ENCODE results near the gene E4F1.
"Not testable (repeated sequence)": the region's sequence is repeated elsewhere in the genome, so short reads cannot be mapped to it uniquely, and the experiment has no call there.

The E4F1 gene

GRCh38 chr16:2199621-2200139 lies 23.7 kb upstream of the E4F1 start:
- FAIRE-seq (no peak), DNase-seq (ENCODE audit: insufficient read length) (no peak)
- TF ChIP-seq POLR2AphosphoS5 (IDR thresholded peaks at IDR 0.05; ENCODE audit: low read depth, low read length) (no peak), TAF1 (IDR thresholded peaks at IDR 0.05; ENCODE audit: borderline replicate concordance, low read depth, low read length) (no peak), POLR2A (IDR thresholded peaks at IDR 0.05; ENCODE audit: low read depth, low read length) (no peak)

GRCh38 chr16:2200313-2200712 lies 23.1 kb upstream of the E4F1 start:
- no peak for TF ChIP-seq TAF1 (IDR thresholded peaks at IDR 0.05; ENCODE audit: borderline replicate concordance, low read depth, low read length)
- TF ChIP-seq POLR2A (IDR thresholded peaks at IDR 0.05; ENCODE audit: low read depth, low read length) = no peak
- no peak for TF ChIP-seq POLR2AphosphoS5 (IDR thresholded peaks at IDR 0.05; ENCODE audit: low read depth, low read length)
- no peak for FAIRE-seq
- DNase-seq (ENCODE audit: insufficient read length) = no peak

- DNase-seq (ENCODE audit: insufficient read length); FAIRE-seq: not testable (repeated sequence)
These were observed 20.2 kb upstream of the E4F1 start for GRCh38 chr16:2203119-2203688.

- FAIRE-seq (peak; percentile 51), DNase-seq (ENCODE audit: insufficient read length) (no peak)
- TF ChIP-seq POLR2AphosphoS5 (IDR thresholded peaks at IDR 0.05; ENCODE audit: low read depth, low read length) (no peak), TAF1 (IDR thresholded peaks at IDR 0.05; ENCODE audit: borderline replicate concordance, low read depth, low read length) (no peak), POLR2A (IDR thresholded peaks at IDR 0.05; ENCODE audit: low read depth, low read length) (no peak)
These were observed 18.8 kb upstream of the E4F1 start for GRCh38 chr16:2204416-2205103.

GRCh38 chr16:2205104-2205966 lies 18.1 kb upstream of the E4F1 start, which contains the start of gene MLST8:
TSS of gene MLST8 (plus strand) at chr16:2205454. CDS start at chr16:2206086, 632 bp downstream.
- TF ChIP-seq POLR2AphosphoS5 (IDR thresholded peaks at IDR 0.05; ENCODE audit: low read depth, low read length) (peak; percentile 90), POLR2A (IDR thresholded peaks at IDR 0.05; ENCODE audit: low read depth, low read length) (peak; percentile 95), TAF1 (IDR thresholded peaks at IDR 0.05; ENCODE audit: borderline replicate concordance, low read depth, low read length) (peak; percentile 56)
- peak; percentile 98 for FAIRE-seq
- peak; percentile 100 for DNase-seq (ENCODE audit: insufficient read length)

GRCh38 chr16:2205967-2206313 lies 17.5 kb upstream of the E4F1 start:
- no peak for DNase-seq (ENCODE audit: insufficient read length)
- TF ChIP-seq TAF1 (IDR thresholded peaks at IDR 0.05; ENCODE audit: borderline replicate concordance, low read depth, low read length) (no peak), POLR2AphosphoS5 (IDR thresholded peaks at IDR 0.05; ENCODE audit: low read depth, low read length) (no peak), POLR2A (IDR thresholded peaks at IDR 0.05; ENCODE audit: low read depth, low read length) (no peak)
- FAIRE-seq = no peak

- no peak for TF ChIP-seq POLR2AphosphoS5 (IDR thresholded peaks at IDR 0.05; ENCODE audit: low read depth, low read length)
- no peak for TF ChIP-seq TAF1 (IDR thresholded peaks at IDR 0.05; ENCODE audit: borderline replicate concordance, low read depth, low read length)
- no peak for TF ChIP-seq POLR2A (IDR thresholded peaks at IDR 0.05; ENCODE audit: low read depth, low read length)
- FAIRE-seq = peak; percentile 61
These were observed 17.0 kb upstream of the E4F1 start for GRCh38 chr16:2206420-2206779.

GRCh38 chr16:2206780-2207433 lies 16.5 kb upstream of the E4F1 start:
- TF ChIP-seq POLR2A (IDR thresholded peaks at IDR 0.05; ENCODE audit: low read depth, low read length) = no peak
- no peak for TF ChIP-seq POLR2AphosphoS5 (IDR thresholded peaks at IDR 0.05; ENCODE audit: low read depth, low read length)
- no peak for TF ChIP-seq TAF1 (IDR thresholded peaks at IDR 0.05; ENCODE audit: borderline replicate concordance, low read depth, low read length)
- FAIRE-seq (no peak), DNase-seq (ENCODE audit: insufficient read length) (no peak)

More at GRCh38 chr16:2206420-2206779, 17.0 kb upstream of the E4F1 start:
- DNase-seq (ENCODE audit: insufficient read length) = no peak

GRCh38 chr16:2207872-2208271 lies 15.5 kb upstream of the E4F1 start:
- DNase-seq (ENCODE audit: insufficient read length) (no peak), FAIRE-seq (no peak)
- TF ChIP-seq TAF1 (IDR thresholded peaks at IDR 0.05; ENCODE audit: borderline replicate concordance, low read depth, low read length) = no peak
- TF ChIP-seq POLR2A (IDR thresholded peaks at IDR 0.05; ENCODE audit: low read depth, low read length) = no peak
- no peak for TF ChIP-seq POLR2AphosphoS5 (IDR thresholded peaks at IDR 0.05; ENCODE audit: low read depth, low read length)

GRCh38 chr16:2208308-2208707 lies 15.1 kb upstream of the E4F1 start:
- no peak for FAIRE-seq
- TF ChIP-seq POLR2AphosphoS5 (IDR thresholded peaks at IDR 0.05; ENCODE audit: low read depth, low read length) = no peak
- TF ChIP-seq POLR2A (IDR thresholded peaks at IDR 0.05; ENCODE audit: low read depth, low read length) = no peak
- no peak for TF ChIP-seq TAF1 (IDR thresholded peaks at IDR 0.05; ENCODE audit: borderline replicate concordance, low read depth, low read length)
- DNase-seq (ENCODE audit: insufficient read length) = no peak

GRCh38 chr16:2208772-2209171 lies 14.6 kb upstream of the E4F1 start:
- FAIRE-seq (no peak), DNase-seq (ENCODE audit: insufficient read length) (no peak)
- TF ChIP-seq POLR2A (IDR thresholded peaks at IDR 0.05; ENCODE audit: low read depth, low read length) (no peak), POLR2AphosphoS5 (IDR thresholded peaks at IDR 0.05; ENCODE audit: low read depth, low read length) (no peak), TAF1 (IDR thresholded peaks at IDR 0.05; ENCODE audit: borderline replicate concordance, low read depth, low read length) (no peak)

All from GM12892 (cell line).